SK-N-MC (cell line): ENCODE results near the gene GPR27.
A peak's percentile ranks its signal among the peaks of the same experiment; 100 is the strongest.

Experiments used
- DNase-seq: peaks from one replicate; pipeline ENCODE4 v3.0.0-alpha.2; 2011; ENCODE audit warnings: low read depth, low spot score
- H3K27ac ChIP-seq: fragments of 200-600 bp; sonication (generic); 2 replicates; pipeline ENCODE4 v1.5.1; 2016; ENCODE audit warnings: mixed run types
- H3K36me3 ChIP-seq: fragments of 200-600 bp; sonication (generic); 2 replicates; pipeline ENCODE4 v1.6.1; 2017; ENCODE audit warnings: antibody characterized with exemption, low read length, mixed read lengths; ENCODE audit not compliant: insufficient read depth
- H3K4me3 ChIP-seq: fragments of 200-600 bp; sonication (generic); 2 replicates; pipeline ENCODE4 v1.5.1; 2016
- H3K9ac ChIP-seq: fragments of 200-600 bp; sonication (generic); 2 replicates; pipeline ENCODE4 v1.8.0; 2017; ENCODE audit warnings: mixed run types, mixed read lengths; ENCODE audit not compliant: insufficient read length
- H3K9me3 ChIP-seq: fragments of 200-600 bp; sonication (generic); 2 replicates; pipeline ENCODE4 v1.6.1; 2017; ENCODE audit warnings: low read depth, mild to moderate bottlenecking, antibody characterized with exemption, low read length, moderate library complexity, mixed read lengths
- EZH2 ChIP-seq: fragments of 200-600 bp; sonication (generic); IDR thresholded peaks from one replicate; pipeline ENCODE4 v1.6.1; 2017; ENCODE audit warnings: antibody characterized with exemption
- FOXP2 ChIP-seq: optimal IDR thresholded peaks from 2 replicates; pipeline ENCODE3; 2011; ENCODE audit warnings: mild to moderate bottlenecking, moderate library complexity; ENCODE audit not compliant: insufficient read depth; ENCODE audit errors: extremely low read length, control extremely low read depth
- POLR2AphosphoS5 ChIP-seq: IDR thresholded peaks from 2 replicates; pipeline ENCODE4 v1.6.1; 2012; ENCODE audit warnings: mild to moderate bottlenecking, low read depth, low read length, borderline replicate concordance

GPR27 gene

DNA sequence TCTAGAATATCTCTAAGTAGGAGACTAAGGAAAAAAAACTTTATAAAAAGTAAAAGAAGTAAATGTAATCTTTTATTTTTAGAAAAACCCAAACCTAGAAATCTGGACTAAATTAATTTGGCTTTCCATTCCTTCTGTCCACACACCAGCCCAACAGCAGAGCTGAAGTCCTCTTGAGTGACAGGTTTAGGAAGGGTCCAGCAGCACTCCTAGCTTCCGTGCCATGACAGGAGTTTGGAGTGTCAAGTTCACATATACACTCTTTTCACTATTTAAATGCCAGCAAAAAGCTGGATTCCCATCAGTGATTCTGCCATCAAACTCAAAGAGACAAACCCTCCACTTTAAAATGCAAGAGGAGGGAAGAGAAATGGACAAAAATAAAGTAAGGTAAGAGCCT lies 18.2 kb downstream of the GPR27 start:
- H3K9me3 ChIP-seq = no peaks in the 10 kb centered on the region
- TF ChIP-seq POLR2AphosphoS5 = no peak
- TF ChIP-seq EZH2 = no peak

GRCh38 chr3:71776538-71776937 lies 22.9 kb downstream of the GPR27 start:
- no peak for TF ChIP-seq EZH2
- no peak for TF ChIP-seq POLR2AphosphoS5
- no peak for TF ChIP-seq FOXP2
- Histone ChIP-seq H3K9me3 (no peaks in the 10 kb centered on the region), H3K36me3 (no peaks in the 10 kb centered on the region; the same call in 1 of the 2 replicates), H3K27ac (no peak overlapping the region), H3K9ac (no peak overlapping the region), H3K4me3 (no peak overlapping the region)
- DNase-seq = no peak

More for the DNA sequence above, 18.2 kb downstream of the GPR27 start:
- DNase-seq = no peak
- no peak overlapping the region for H3K9ac ChIP-seq
- no peak overlapping the region for H3K4me3 ChIP-seq
- H3K36me3 ChIP-seq = no peaks in the 10 kb centered on the region; the same call in 1 of the 2 replicates
- no peak overlapping the region for H3K27ac ChIP-seq

GRCh38 chr3:71778353-71778752 lies 24.7 kb downstream of the GPR27 start:
- TF ChIP-seq FOXP2 (no peak), EZH2 (no peak), POLR2AphosphoS5 (no peak)
- DNase-seq = no peak
- no peak overlapping the region for H3K4me3 ChIP-seq
- no peaks in the 10 kb centered on the region for H3K9me3 ChIP-seq
- H3K27ac ChIP-seq = no peak overlapping the region
- H3K9ac ChIP-seq = no peak overlapping the region
- no peaks in the 10 kb centered on the region; the same call in 1 of the 2 replicates for H3K36me3 ChIP-seq

DNA sequence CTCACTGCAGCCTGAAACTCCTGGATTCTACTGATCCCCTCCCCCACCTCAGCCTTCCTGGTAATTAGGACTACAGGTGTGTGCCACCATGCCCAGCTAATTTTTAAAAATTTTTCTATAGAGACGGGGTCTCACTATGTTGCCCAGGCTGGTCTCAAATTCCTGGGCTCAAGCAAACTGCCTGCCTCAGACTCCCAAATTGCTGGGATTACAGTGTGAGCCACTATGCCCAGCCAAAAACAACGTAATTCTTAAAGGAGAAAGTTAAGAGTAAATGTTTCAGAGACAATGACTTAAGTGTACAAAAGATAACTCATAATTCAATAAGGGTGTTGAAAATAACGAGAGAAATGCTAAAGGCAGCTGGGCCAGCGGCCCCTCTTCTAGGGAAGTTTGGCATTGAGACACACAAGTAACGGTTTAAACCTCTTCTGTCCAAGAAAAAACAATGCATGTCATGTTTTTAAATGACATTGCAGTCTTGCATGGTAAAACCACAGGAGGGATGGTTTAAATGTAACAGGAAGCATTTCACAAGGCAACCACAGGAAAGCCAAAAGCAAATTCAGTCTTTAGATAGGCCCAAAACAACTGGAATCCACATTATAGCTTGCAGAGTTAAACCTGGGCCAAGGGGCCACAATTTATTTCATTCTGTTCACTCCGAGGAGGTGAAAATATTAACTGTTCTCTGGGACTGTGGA lies 26.2 kb downstream of the GPR27 start:
- no peak for DNase-seq

DNA sequence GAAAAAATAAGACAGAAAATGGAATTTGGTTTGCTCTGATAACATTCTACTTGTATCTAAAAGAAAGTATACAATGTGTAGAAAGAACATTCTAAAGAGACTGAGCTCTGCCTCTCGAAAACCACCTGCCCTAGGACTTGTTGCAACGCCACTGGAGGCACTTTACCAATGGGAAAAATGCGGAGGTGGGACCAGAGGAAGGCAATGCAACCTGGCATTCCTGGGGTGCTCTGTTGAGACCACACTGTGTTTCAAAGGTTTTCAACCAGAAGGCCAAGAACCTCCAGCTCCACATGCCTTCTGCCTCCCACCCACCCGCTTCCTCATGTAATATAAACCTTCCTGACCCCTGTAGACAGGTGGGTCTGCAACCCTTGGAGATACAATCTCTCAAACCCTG lies 26.8 kb downstream of the GPR27 start:
- Histone ChIP-seq H3K36me3 (no peaks in the 10 kb centered on the region; the same call in 1 of the 2 replicates), H3K9me3 (no peaks in the 10 kb centered on the region), H3K27ac (peak overlapping the region; percentile 54; the same call in 1 of the 2 replicates), H3K4me3 (no peak overlapping the region), H3K9ac (no peak overlapping the region)
- TF ChIP-seq POLR2AphosphoS5 = no peak
- no peak for DNase-seq

More for the DNA sequence above, 26.2 kb downstream of the GPR27 start:
- TF ChIP-seq EZH2 = no peak
- no peak for TF ChIP-seq POLR2AphosphoS5
- no peak for TF ChIP-seq FOXP2
- Histone ChIP-seq H3K4me3 (no peak overlapping the region; the same call in 1 of the 2 replicates), H3K27ac (peak overlapping the region; percentile 54; the same call in 1 of the 2 replicates), H3K9me3 (no peaks in the 10 kb centered on the region), H3K36me3 (no peaks in the 10 kb centered on the region; the same call in 1 of the 2 replicates), H3K9ac (no peak overlapping the region)

GRCh38 chr3:71783152-71783551 lies 29.5 kb downstream of the GPR27 start:
- TF ChIP-seq EZH2 (no peak), POLR2AphosphoS5 (no peak), FOXP2 (no peak)
- no peak for DNase-seq
- no peaks in the 10 kb centered on the region for H3K36me3 ChIP-seq
- H3K9ac ChIP-seq = no peak overlapping the region
- peak overlapping the region; percentile 80 for H3K4me3 ChIP-seq
- H3K27ac ChIP-seq = no peak overlapping the region
- no peaks in the 10 kb centered on the region for H3K9me3 ChIP-seq

GRCh38 chr3:71784201-71784913 lies 30.7 kb downstream of the GPR27 start:
- no peak overlapping the region for H3K27ac ChIP-seq
- H3K36me3 ChIP-seq = no peaks in the 10 kb centered on the region
- peak overlapping the region; percentile 64 for H3K9ac ChIP-seq
- H3K9me3 ChIP-seq = no peaks in the 10 kb centered on the region
- peak overlapping the region; percentile 80 for H3K4me3 ChIP-seq
- no peak for DNase-seq
- TF ChIP-seq FOXP2 (no peak), POLR2AphosphoS5 (no peak), EZH2 (no peak)

GRCh38 chr3:71784914-71785531 lies 31.4 kb downstream of the GPR27 start, which contains the start of gene PROK2:
Gene PROK2 (minus strand): TSS chr3:71785148. CDS start chr3:71785052, 96 bp downstream.
- no peak for DNase-seq
- Histone ChIP-seq H3K9ac (peak within 1 kb of the TSS; percentile 64), H3K4me3 (peak within 1 kb of the TSS; percentile 80), H3K27ac (no peak within 1 kb of the TSS), H3K9me3 (no peaks in the 10 kb centered on the region), H3K36me3 (no peaks in the 10 kb centered on the region)
- TF ChIP-seq POLR2AphosphoS5 = peak; percentile 25; the same call in 1 of the 2 replicates
- TF ChIP-seq EZH2 = no peak
- TF ChIP-seq FOXP2 = no peak
